Hematopoietic multipotent progenitor cell treated with erythropoietin and hydrocortisone succinate and interleukin-3 and kit ligand, for 15 days (in vitro differentiated cells): Measurements from ENCODE around the gene VWA8.

Source experiments
- DNase-seq: peaks from one replicate; pipeline ENCODE4 v3.0.0-alpha.2; 2015; ENCODE audit warnings: low spot score

The VWA8 gene

GRCh38 chr13:41960637-41961465 is at the start of gene VWA8:
VWA8 (minus strand) TSS chr13:41961109; CDS start chr13:41961015, 94 bp downstream.
- peak; percentile 77 for DNase-seq

DNA sequence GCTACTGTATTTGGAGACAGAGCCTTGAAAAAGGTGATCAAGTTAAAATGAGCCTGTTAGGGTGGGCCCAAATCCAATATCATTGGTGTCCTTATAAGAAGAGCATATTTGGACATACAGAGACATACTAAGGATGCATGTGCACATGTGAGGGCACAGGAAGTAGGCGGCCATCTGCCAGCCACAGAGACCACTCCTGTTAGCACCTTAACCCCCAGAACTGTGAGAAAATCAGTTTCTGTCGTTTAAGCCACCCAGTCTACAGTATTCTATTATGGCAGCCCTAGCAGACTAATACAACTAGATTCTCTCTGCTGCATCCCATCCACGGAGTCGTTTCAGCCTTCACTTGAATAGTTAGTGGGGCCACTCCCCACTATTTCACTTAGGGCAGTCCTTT is 48.1 kb upstream of the VWA8 start:
- DNase-seq, result no peak

- no peak for DNase-seq
These were observed 46.9 kb upstream of the VWA8 start for GRCh38 chr13:42007844-42008243.

- DNase-seq, result no peak
These were observed 41.2 kb upstream of the VWA8 start for GRCh38 chr13:42002066-42002465.

- no peak for DNase-seq
These were observed 40.7 kb upstream of the VWA8 start for GRCh38 chr13:42001580-42001979.

- no peak for DNase-seq
These were observed 39.9 kb upstream of the VWA8 start for GRCh38 chr13:42000846-42001245.

DNA sequence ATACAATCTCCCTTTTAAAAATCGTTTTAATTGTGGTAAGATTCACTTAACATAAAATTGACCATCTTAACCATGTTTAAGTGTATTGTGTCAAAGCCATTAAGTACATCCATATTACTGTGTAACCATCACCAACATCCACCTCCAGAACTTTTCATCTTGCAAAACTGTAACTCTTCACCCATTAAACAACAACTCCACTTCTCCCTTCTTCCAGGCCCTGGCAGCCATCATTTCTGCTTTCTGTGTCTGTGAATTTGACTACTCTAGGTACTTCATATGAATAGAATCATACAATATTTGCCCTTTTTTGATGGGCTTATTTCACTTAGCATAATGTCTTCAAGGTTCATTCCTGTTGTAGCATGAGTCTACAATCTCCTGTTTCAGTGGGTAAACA is 36.5 kb upstream of the VWA8 start:
- DNase-seq, result no peak

- peak; percentile 98 for DNase-seq
These were observed 35.0 kb upstream of the VWA8 start for GRCh38 chr13:41995946-41996345.

DNA sequence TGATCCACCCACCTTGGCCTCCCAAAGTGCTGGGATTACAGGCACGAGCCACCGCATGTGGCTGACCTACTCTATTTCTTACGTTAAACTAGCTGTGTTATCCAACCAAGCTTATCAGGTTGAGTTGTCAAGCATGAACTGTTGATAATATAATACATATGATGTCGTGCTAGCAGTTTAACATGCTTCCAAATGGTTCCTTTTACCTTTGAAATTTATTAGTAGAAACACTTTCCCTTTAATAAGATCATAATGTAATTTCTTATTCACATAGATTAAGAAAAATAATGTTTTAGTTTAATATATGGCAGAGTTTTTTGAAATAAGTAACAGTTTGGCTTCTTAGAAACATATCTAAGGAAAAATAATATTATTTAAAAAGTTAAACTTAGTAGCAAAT is 34.4 kb upstream of the VWA8 start:
- peak; percentile 64 for DNase-seq

- peak; percentile 51 for DNase-seq
These were observed 33.8 kb upstream of the VWA8 start for GRCh38 chr13:41994696-41995095.

DNA sequence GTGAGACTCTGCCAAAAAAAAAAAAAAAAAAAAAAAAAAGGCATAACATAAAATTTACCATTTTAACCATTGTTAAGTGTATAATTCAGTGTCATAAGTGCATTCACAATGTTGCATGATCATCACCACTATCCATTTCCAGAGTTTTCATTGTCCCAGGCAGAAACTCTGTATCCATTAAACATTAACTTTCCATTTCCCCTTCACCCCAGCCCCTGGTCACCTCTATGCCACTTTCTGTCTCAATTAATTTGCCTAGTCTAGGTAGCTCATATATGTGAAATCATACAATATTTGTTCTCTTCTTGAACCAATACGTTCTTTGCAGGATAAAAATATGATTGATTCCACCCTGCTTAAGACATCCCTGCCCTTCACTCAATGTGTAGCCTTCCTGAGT is 31.0 kb upstream of the VWA8 start:
- no peak for DNase-seq

DNA sequence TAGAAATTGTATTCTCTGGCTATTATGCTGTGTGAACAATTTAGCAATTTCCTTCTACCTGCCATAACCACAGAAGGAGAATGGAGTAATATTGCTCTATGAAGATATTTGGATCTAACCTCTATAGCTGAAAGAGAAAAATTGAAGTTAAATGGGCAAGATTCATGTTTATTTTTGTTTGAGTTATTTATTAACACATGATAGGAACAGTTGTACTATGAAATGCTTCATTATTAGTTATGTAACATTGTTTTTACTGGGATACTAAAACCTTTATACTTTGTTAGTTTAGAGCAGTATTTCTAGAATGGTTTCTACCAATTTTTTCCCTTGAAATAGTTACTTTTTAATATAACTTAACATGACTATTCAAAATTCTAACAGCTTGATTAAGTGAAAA is 27.3 kb upstream of the VWA8 start:
- no peak for DNase-seq

- DNase-seq, result no peak
These were observed 25.0 kb upstream of the VWA8 start for GRCh38 chr13:41985788-41986508.

GRCh38 chr13:41981951-41982715 is 21.2 kb upstream of the VWA8 start:
- no peak for DNase-seq

GRCh38 chr13:41978007-41978406 is 17.1 kb upstream of the VWA8 start:
- no peak for DNase-seq

DNA sequence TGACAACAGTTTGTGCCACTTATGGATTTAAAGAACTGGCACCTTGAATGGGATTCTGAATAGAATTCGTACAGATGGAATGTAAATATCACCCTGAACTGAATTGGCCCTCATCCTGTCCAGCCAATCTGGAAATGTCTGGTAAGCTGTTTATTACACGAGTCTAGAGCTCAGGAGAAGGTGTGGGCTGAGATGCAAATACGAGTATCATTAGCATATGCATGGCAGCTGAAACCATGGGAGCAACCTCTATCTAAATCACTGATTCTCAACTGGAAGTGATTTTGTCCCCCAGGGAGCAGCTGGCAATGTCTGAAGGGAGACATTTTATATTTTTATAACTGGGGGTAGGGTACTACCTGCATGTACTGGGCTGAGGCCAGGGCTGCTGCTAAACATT is 15.6 kb upstream of the VWA8 start:
- no peak for DNase-seq

- no peak for DNase-seq
These were observed 13.5 kb upstream of the VWA8 start for GRCh38 chr13:41974262-41974900.

DNA sequence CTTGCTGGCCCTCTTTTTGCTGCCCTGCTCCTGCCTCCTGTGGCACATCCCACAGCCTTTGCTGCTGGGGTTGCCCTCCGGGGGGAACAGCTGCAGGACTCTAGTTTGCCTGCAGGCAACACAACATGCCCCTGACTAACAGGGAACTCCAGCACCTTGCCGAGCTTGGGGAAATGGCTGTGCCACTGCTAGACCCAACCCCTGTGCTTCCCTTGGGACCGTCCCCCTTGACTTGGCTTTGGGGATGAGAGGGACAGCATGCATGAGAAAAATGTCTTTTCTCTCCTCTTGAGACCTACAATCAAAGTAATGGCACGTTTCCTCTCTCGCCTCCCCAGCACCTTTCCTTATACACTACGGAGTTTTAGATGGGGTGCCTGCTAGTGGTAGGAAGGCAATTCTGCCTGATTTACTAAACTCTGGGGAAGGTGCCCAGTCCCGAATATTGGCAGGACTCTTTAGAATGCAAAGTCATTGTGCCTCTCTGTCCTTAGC is 12.4 kb upstream of the VWA8 start:
- DNase-seq, result no peak

DNA sequence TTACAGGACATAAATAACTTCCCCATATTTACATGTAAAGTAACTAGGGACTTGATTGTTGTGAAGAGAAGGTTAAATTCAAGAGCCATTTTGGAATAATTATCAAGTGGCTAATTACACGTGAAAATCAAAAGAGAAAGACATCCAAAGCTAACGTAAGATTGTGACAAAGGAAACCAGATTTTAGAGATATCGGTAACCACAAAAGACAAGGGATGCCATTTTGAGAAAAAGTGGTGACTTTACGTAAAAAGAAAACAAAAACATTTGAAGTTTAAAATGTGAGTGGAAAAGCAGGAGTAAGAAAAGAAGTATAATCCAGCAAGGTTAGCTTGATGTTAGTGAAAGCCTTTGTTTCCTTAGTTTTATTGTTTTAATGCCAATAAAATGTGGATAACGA is 10.9 kb upstream of the VWA8 start:
- DNase-seq, result no peak

DNA sequence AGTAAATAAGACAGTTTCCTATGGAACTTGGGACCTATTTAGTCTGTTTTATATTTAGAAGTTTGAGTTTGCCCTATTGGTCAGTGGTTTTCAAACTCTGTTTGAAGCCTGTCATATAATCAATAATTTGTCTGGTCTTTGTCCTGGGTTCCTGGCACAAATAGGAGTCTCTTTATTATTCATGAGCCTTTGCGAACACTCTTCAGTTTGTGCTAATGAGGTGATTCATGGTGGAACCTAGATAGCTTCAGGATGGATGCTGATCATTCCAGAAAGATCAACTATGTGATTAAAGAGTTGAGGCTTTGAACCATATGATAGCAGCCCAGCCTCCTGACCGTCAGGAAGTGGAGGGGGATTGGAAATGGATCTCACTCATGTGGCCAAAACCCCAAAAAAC is 10.0 kb upstream of the VWA8 start:
- no peak for DNase-seq

DNA sequence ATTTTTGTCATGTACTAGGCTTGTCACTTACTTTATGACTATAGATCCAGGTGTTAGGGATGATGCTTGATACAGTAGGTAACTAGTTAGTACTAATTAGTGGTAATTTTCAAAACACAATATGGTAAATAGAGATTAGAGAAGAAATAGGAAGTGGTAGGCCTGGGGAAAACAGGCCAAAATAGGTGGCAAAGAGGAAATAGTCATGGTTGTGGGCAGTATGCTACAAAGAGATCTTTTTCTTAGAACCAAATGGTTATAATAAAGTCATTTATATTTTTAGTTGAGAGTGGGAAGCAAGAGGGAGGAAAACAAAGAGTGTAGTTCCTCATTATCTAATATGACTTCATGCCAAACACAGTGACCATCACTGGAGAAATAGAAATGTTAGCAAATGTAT is 9.1 kb upstream of the VWA8 start:
- no peak for DNase-seq

GRCh38 chr13:41969072-41969471 is 8.2 kb upstream of the VWA8 start:
- DNase-seq, result no peak
